ENCODE measurements around the gene ATG16L2. TPM values are rescaled to one million over a fixed set of nuclear protein-coding genes. Genes with fewer than 3 reads are reported as not detected.

The ATG16L2 gene
- total RNA-seq, 1 experiment from 2014 or later = 17.5 TPM

DNA sequence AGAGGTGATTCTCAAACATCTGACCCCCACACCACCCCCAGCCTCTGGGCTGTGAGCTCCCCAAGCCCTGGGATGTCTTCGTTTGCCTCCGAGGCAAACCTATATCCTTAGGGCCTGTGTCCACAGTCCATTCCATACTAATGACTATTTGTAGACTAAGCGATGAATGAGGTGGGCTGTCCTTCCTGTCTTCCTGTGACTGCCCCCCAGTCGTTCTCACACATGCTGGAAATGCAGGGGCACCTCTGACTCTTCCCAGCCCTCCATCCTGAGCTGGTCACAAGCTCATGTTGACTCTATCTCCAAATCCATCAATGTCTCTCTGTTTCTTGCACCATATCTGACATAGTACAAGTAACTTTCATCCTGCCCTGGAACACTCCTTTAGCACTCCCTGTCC is 4.8 kb downstream of the ATG16L2 start:
- no peak for DNase-seq
- no peaks in the 10 kb centered on the region for H3K9me2 ChIP-seq (ENCODE audit: insufficient read depth)
- TF ChIP-seq EZH2 (IDR thresholded peaks at IDR 0.05; ENCODE audit: low read depth) = no peak
- TF ChIP-seq, protein P1, sequence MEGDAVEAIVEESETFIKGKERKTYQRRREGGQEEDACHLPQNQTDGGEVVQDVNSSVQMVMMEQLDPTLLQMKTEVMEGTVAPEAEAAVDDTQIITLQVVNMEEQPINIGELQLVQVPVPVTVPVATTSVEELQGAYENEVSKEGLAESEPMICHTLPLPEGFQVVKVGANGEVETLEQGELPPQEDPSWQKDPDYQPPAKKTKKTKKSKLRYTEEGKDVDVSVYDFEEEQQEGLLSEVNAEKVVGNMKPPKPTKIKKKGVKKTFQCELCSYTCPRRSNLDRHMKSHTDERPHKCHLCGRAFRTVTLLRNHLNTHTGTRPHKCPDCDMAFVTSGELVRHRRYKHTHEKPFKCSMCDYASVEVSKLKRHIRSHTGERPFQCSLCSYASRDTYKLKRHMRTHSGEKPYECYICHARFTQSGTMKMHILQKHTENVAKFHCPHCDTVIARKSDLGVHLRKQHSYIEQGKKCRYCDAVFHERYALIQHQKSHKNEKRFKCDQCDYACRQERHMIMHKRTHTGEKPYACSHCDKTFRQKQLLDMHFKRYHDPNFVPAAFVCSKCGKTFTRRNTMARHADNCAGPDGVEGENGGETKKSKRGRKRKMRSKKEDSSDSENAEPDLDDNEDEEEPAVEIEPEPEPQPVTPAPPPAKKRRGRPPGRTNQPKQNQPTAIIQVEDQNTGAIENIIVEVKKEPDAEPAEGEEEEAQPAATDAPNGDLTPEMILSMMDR (conservative IDR thresholded peaks at IDR 0.05) = no peak
- ChIA-PET CTCF (no interaction called here), POLR2A (ENCODE audit: unreplicated experiment) (no interaction called here)
- peaks cover 7% of the 10 kb centered on the region for H3F3A ChIP-seq (ENCODE audit: insufficient read depth, low read depth)
- no peaks in the 10 kb centered on the region for H3K36me3 ChIP-seq (ENCODE audit: low read depth)
- no TSS peak for BruUV-seq (replicated peaks)
- no peaks in the 10 kb centered on the region; the same call in 1 of the 2 replicates for H3K79me2 ChIP-seq (ENCODE audit: low read depth)
- H3K4me2 ChIP-seq = no peak overlapping the region
- no peaks in the 10 kb centered on the region for H3K27me3 ChIP-seq (ENCODE audit: insufficient read depth, low read depth)
- H3K4me3 ChIP-seq = no peak overlapping the region
- intact Hi-C loops (cut with micrococcal nuclease; ENCODE audit: unreplicated experiment) = loop anchor here (10.0 kb wide), 1 partner anchor 234 kb away; no protein-coding TSS in a partner anchor
- no peak overlapping the region for H2AFZ ChIP-seq
- no peaks in the 10 kb centered on the region for H3K9me3 ChIP-seq (ENCODE audit: insufficient read depth, low read depth)
- no peaks in the 10 kb centered on the region for H4K20me1 ChIP-seq (ENCODE audit: insufficient read depth)
- H3K4me1 ChIP-seq (replicated peaks; ENCODE audit: insufficient read depth) = peaks cover 28% of the 10 kb centered on the region
- no peak overlapping the region for H3K27ac ChIP-seq

DNA sequence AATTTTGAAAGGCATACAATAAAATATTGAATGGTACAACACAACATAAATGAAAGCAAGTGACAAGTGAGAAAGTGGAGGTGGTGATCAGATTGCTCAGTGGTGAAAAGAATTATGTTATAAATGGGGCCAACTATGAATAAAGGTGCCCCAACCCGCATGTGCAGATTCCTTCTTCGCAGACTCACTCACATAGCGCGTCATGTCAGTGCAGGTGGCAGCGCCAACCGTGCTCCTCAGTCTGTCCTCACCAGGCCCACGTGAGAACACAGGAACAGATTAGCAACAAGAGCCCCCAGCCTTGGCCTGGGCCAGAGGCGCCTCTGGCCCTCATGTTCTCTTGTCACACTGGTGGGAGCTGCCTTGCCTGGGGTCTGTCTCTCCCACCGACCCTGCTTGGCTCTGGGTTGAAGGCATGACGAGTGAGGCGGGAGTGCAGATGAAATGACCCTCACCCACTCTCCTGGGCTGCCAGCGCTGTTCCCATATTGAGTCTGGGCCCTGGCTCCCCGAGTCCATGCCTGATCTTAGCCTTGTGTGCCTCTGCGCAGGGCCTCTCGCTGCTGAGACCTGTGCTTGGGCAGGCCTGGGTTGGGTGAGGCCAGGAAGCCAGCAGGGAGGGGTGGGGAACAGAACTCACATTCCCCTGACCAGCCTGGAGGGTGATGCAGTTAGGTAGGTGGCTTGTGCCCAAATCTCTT is 6.4 kb downstream of the ATG16L2 start:
- Histone ChIP-seq H3K4me3 (no peak overlapping the region), H3K9me2 (ENCODE audit: insufficient read depth) (no peaks in the 10 kb centered on the region), H3K9me3 (ENCODE audit: insufficient read depth, low read depth) (no peaks in the 10 kb centered on the region), H3F3A (ENCODE audit: insufficient read depth, low read depth) (no peaks in the 10 kb centered on the region; the same call in none of the 2 replicates), H4K20me1 (ENCODE audit: insufficient read depth) (no peaks in the 10 kb centered on the region), H3K79me2 (ENCODE audit: low read depth) (no peaks in the 10 kb centered on the region; the same call in 1 of the 2 replicates), H2AFZ (no peak overlapping the region), H3K27ac (no peak overlapping the region), H3K4me2 (peak overlapping the region; percentile 84), H3K4me1 (replicated peaks; ENCODE audit: insufficient read depth) (peaks cover 21% of the 10 kb centered on the region), H3K27me3 (ENCODE audit: insufficient read depth, low read depth) (no peaks in the 10 kb centered on the region), H3K36me3 (ENCODE audit: low read depth) (no peaks in the 10 kb centered on the region)
- BruUV-seq (replicated peaks) = no TSS peak
- ChIA-PET POLR2A (ENCODE audit: unreplicated experiment) (no interaction called here), CTCF (interaction anchor here (0.6 to 1.4 kb wide), 2 partner anchors 98 to 128 kb away, joined by 3 to 4 read pairs; no protein-coding TSS in a partner anchor)
- intact Hi-C loops (cut with micrococcal nuclease; ENCODE audit: unreplicated experiment) = no loop called here
- TF ChIP-seq, protein P1 (conservative IDR thresholded peaks at IDR 0.05) = no peak
- TF ChIP-seq EZH2 (IDR thresholded peaks at IDR 0.05; ENCODE audit: low read depth) = no peak
- DNase-seq = no peak

DNA sequence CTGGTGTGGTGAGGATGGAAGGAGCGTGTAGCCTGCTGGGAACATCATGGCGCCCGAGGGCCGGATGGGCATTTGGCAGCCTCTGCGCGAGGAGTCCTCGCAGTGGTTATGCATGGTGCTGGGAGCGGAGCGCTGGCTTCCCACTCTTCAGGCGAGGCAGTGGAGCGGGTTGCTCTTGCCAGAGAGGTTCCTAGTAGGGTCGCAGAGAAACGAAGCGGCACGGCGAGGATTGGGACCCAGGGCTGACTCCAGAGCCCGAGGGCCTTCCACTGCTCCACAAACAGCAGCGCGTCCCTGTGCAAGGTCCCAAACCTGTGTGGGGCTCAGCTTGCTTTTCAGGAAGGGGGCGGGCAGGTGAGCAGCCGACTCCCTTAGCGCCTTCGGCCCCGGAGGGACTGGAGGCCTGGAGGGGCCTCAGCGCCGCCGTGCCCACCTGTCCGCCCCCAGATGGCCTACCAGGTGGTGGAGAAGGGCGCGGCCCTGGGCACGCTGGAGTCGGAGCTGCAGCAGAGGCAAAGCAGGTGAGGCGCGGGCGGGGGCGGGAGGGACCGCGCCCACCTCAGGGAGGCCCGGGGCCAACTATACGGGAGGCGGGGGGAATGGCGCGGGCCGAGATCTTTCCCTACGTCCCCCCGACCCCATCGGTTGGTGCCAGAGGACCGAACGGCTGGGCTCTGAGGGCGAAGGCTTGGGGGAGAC is 7.2 kb downstream of the ATG16L2 start:
- Histone ChIP-seq H3K79me2 (ENCODE audit: low read depth) (no peaks in the 10 kb centered on the region), H3K9me2 (ENCODE audit: insufficient read depth) (no peaks in the 10 kb centered on the region), H4K20me1 (ENCODE audit: insufficient read depth) (no peaks in the 10 kb centered on the region), H3K36me3 (ENCODE audit: low read depth) (no peaks in the 10 kb centered on the region), H3K27me3 (ENCODE audit: insufficient read depth, low read depth) (no peaks in the 10 kb centered on the region), H3K4me1 (replicated peaks; ENCODE audit: insufficient read depth) (peaks cover 13% of the 10 kb centered on the region), H3F3A (ENCODE audit: insufficient read depth, low read depth) (no peaks in the 10 kb centered on the region; the same call in none of the 2 replicates), H3K4me2 (peak overlapping the region; percentile 84), H2AFZ (peak overlapping the region; percentile 85), H3K4me3 (peak overlapping the region; percentile 57), H3K9me3 (ENCODE audit: insufficient read depth, low read depth) (no peaks in the 10 kb centered on the region), H3K27ac (no peak overlapping the region)
- no peak for TF ChIP-seq EZH2 (IDR thresholded peaks at IDR 0.05; ENCODE audit: low read depth)
- TF ChIP-seq, protein P1 (conservative IDR thresholded peaks at IDR 0.05) = no peak
- BruUV-seq (replicated peaks) = TSS peak; percentile 60
- intact Hi-C loops (cut with micrococcal nuclease; ENCODE audit: unreplicated experiment) = no loop called here
- POLR2A ChIA-PET (ENCODE audit: unreplicated experiment) = interaction anchor here (0.7 kb wide), 1 partner anchor 28 kb away, joined by 3 read pairs; the partner anchor contains the start of gene STARD10
- CTCF ChIA-PET = interaction anchor here (0.6 to 1.4 kb wide), 2 partner anchors 99 to 129 kb away, joined by 3 to 4 read pairs; no protein-coding TSS in a partner anchor
- DNase-seq = no peak
